Stimulated activated CD8-positive, alpha-beta memory T cell treated with anti-CD3 and anti-CD28 coated beads, Interleukin-12 subunit alpha, Interleukin-12 subunit beta, amount 100 ng/mL, for 24 hours (primary cell): ENCODE measurements around the gene PRMT1.
"Not testable (repeated sequence)": the region's sequence is repeated elsewhere in the genome, so short reads cannot be mapped to it uniquely, and the experiment has no call there.

Source experiments
- DNase-seq: peaks from one replicate; pipeline ENCODE4 v3.0.0-alpha.2; 2020; ENCODE audit errors: extremely low read depth

PRMT1 gene

GRCh38 chr19:49719420-49719819 lies 42.3 kb downstream of the PRMT1 start:
- DNase-seq: not testable (repeated sequence)

DNA sequence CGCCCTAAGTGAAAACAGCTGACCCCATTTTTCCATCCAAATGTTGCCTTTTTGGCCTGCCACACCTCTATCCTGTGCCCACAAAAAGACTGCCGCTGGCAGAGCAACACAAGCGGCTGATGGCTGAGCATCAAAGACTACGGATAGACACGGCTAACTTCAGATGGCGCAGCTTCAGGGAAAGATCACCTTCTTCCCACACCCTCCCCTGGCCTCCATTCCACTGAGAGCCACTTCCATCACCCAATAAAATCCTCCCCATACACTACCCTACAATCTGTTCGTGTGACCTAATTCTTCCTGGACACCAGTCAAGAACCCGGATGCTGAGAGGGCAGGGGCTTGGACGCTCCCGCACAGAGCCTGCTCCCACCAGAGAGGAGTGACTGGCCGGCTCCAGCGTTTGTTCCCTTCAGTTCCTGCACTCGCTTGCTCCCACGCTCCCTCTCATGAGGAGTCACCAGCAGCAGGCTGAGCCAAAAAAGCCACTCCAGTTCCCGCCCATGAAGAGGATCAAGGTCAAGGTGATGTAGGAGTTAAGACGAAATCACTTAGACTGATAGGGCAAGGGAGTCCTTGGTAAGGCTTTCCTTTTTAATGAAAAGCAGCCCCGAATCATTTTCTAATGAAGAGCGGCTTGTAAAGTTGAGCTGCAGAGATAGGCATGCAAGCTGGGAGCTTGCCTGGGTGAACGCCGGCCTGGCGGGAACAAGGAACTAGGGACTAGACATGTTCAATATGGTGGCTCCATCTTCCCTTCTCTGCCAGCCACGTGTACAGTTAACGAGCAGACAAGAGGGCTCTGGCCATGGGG lies 50.4 kb downstream of the PRMT1 start:
- no peak for DNase-seq

DNA sequence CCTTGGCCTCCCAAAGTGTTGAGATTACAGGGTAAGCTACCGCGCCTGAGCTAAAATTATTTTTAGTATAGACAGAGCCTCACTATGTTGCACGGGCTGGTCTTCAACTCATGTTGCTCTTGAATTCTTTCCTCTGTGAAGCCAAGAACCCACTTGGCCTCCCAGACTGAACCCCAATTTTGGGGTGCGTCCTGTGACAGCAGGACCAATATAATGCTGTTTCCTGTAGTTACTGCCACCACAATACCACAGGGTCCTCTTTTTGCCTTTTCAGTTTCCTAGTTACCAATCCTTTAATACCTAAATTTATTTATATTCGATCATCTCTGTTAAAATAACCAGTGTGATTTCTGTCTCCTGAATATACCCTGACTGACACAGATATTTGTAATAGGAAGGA lies 53.1 kb downstream of the PRMT1 start:
- no peak for DNase-seq
